Cardiac fibroblast (primary cell): ENCODE data around the gene ZNF48.
A peak's percentile ranks its signal among the peaks of the same experiment; 100 is the strongest.

Source experiments
- DNase-seq, 2 donors: peaks; one replicate each; pipeline versions ENCODE4 v3.0.0 to v3.0.0-alpha.2; 2010; ENCODE audit warnings: low read depth in 2 of 2
- H3K4me3 ChIP-seq, 2 donors: replicated peaks in 1 of 2; 1 replicate in 1 of 2; 2 replicates in 1 of 2; pipeline ENCODE4 v1.5.1; 2011; ENCODE audit warnings: low read depth in 2 of 2, low read length in 2 of 2, mild to moderate bottlenecking in 2 of 2, moderate library complexity in 1 of 2
- TF ChIP-seq, protein P1 (sequence below): IDR thresholded peaks from one replicate; pipeline ENCODE4 v1.5.1; 2011; ENCODE audit warnings: low read depth, mild to moderate bottlenecking, low read length, inconsistent platforms

Gene ZNF48

DNA sequence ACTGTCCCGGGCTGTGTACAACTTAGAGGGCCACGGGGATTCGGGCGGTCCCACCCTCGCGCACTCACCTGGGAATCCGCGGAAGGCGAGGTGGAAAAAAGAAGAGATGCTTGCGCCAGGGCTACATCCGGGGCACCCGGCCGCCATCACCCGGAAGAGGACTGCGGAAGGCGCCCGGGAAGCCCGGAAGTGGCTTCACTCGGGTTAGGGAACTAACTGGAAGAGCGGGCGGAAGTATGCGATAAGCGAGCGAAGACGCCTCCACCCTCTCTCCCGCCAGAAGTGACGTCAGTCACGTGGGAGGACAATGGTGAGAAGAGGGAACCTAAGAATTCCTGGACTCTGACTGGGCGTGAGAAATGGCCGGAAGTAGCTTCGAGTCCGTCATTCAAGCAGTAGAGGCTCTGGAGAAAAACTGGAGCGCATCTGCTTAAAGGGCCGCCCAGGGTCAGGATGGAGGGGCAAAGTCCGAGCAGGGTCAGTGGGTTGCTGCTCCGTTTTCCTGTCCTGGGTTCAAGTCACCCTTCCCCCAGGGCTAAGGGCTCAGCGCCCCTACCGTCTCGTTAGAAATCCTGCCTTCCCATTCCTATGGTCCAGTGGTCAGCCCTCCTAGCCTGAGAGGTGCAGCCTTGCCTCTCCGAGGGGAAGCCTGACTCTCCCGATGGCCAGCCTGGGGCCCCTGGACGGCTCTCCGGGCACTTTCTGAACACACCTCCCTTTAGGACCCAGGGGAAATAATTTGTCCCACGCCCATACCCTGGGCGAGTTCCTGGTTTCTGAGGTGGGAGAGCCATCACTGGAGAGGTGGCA lies 39.9 kb upstream of the ZNF48 start, which contains the start of gene CD2BP2:
CD2BP2 (minus strand) TSS at position 165 of the 810 bp plus-strand sequence. CDS start 627 bp downstream, outside the sequence.
- TF ChIP-seq, protein P1, sequence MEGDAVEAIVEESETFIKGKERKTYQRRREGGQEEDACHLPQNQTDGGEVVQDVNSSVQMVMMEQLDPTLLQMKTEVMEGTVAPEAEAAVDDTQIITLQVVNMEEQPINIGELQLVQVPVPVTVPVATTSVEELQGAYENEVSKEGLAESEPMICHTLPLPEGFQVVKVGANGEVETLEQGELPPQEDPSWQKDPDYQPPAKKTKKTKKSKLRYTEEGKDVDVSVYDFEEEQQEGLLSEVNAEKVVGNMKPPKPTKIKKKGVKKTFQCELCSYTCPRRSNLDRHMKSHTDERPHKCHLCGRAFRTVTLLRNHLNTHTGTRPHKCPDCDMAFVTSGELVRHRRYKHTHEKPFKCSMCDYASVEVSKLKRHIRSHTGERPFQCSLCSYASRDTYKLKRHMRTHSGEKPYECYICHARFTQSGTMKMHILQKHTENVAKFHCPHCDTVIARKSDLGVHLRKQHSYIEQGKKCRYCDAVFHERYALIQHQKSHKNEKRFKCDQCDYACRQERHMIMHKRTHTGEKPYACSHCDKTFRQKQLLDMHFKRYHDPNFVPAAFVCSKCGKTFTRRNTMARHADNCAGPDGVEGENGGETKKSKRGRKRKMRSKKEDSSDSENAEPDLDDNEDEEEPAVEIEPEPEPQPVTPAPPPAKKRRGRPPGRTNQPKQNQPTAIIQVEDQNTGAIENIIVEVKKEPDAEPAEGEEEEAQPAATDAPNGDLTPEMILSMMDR = no peak
- H3K4me3 ChIP-seq = peak within 1 kb of the TSS; percentile 95 to 96
- peak; percentile 100 for DNase-seq

DNA sequence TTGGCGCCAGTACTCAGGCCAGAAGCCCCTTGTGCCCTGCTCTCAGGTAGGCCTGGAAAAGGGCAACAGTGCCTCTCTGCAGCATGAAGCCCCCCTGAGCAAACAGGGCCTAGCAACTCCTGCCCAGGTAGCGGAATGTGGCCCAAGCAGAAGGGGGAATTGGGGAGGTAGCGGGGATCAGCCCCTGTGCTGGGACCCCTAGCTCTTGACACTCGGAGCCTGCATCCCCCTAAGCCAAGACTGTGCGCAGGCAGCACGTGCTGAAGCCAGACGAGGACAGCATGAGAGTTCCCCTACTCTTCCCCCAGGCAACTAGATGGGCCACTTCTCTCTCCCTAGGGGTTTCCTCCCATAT lies 39.3 kb upstream of the ZNF48 start:
- no peak for DNase-seq
- H3K4me3 ChIP-seq = peak overlapping the region; percentile 95 to 96
- TF ChIP-seq, protein P1 = no peak

DNA sequence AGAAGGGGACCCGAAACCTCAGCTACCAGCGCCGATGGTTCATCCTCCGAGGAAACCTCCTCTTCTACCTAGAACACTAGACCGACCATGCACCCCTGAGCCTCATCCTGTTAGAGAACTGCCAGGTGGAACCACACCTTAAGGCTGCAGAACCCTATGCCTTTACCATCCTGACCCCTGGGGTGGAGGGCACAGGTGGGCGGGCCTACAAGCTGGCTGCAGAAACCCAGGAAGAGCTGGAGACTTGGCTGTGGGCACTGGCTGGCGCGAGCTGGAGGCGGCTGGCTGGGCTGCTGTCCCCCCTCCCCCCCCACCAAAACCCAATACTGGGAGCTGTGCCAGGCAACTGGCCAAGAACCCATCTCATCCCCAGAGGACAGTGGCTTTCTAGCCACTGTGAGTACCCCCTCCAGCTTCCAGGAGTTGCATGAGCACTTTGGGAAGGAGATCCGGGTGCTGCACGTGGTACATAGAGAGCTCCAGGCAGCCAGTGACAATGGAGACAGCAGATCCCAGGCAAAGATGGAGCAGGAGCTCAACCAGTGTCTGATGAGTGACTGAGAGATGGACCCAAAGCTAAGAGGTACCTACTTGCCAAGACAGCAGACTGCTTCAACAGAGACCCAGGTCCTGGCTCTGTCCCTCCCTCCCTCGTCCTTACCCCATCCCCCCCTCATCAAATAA lies 38.7 kb upstream of the ZNF48 start:
- DNase-seq = no peak
- H3K4me3 ChIP-seq = no peak overlapping the region
- TF ChIP-seq, protein P1 = no peak

DNA sequence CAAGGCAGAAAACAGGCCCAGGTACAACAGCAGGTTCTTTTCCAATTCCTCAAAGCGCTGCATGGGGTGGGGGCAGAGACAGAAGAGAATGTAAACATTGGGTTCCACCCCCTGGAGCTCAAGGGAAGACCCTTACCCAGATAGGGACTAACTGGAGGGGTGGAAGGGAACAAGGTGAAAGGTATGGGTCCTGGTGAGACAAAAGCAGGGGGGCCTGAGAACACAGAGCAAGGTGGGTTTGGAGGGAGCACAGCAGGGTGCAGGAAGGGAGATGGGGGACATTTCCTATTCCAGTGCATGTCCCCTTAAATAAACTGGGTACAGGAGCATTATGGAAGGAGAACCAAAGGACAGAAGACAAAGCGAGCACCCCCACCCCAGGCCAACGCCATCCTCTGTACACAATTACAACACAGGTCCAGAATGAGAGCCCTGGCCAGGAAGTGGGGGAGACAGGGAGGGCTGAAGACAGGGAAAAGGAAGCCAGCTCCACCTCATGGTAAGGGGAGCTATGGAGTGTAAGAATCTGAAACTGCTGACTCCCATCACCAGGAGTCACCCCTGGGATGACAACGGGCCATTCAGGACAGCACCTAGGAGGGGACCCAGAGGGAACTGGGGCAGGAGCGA lies 38.0 kb upstream of the ZNF48 start:
- no peak overlapping the region for H3K4me3 ChIP-seq
- TF ChIP-seq, protein P1 = no peak
- no peak for DNase-seq

DNA sequence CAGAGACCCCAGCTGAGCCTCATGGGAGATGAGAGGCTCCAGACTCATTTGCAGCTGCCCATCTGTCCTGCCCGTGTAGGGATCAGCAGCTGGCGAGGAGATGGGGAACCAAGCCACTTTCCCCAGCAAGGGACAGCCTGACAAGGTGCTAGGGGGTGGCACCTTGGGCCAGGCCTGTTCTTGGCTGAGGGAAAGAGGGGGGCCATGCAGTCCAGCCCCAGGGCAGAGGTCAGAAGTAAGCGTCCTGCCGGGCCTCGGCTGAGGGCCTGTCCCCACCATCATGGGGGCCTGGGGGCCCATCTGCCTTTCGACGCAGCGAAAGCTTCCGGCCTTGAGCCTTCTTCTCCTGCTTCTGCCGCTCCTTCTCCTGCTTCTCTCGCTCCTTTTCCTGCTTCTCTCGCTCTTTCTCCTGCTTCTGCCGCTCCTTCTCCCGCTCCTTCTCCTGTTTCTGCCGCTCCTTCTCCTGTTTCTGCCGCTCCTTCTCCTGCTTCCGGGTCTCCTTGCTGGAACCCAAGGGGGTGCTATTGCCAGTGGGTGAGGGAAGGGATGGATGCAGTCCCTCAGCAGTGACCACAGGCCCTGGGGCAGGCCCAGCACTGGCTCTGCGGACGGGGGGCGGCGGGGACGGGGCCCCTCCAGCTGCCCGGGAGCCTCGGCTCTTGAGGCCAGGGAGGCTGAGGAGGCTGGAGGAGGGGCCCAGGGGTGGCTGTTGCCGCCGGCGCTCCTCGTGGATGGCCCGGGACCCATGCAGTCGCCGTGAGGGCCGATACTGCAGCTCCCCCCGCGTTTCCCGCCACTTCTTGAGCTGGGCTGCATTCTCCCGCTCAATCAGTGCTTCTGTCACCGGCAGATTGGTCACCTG lies 37.3 kb upstream of the ZNF48 start:
- no peak for DNase-seq
- TF ChIP-seq, protein P1 = no peak
- H3K4me3 ChIP-seq = no peak overlapping the region

DNA sequence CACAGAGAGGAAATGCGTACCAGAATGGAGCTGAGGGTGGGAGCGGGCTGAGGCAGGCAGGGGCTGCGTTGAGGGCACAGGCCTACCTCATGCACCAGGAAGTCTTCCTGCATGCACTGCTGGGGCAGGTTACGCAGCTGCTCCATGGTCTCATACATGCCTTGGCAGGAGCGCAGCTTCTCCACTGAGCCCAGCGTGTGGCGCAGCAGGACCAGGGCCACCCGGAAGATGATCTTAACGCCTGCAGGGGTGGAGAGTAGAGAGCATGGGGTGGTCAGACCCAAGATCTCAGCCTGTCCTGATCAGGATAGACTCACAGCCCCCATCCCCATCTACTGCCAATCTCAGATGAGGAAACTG lies 36.7 kb upstream of the ZNF48 start:
- no peak overlapping the region for H3K4me3 ChIP-seq
- DNase-seq = no peak

More for the DNA sequence above, 36.7 kb upstream of the ZNF48 start:
- TF ChIP-seq, protein P1 = no peak
